ENCODE data around the gene RASIP1. TPM values are rescaled to one million over a fixed set of nuclear protein-coding genes. Genes with fewer than 3 reads are reported as not detected.
"Not testable (repeated sequence)": the region's sequence is repeated elsewhere in the genome, so short reads cannot be mapped to it uniquely, and the experiment has no call there.

RASIP1 gene
- total and polyA plus RNA-seq, 2 of the 8 experiments (the other 6 are each of a cell fraction or from before 2014, with no cell fraction given) = 9.3 to 11.4 TPM

- no peak for TF ChIP-seq POLR2AphosphoS5 (IDR thresholded peaks at IDR 0.05; ENCODE audit: low read depth, low read length)
- no peak for TF ChIP-seq RXRA (IDR thresholded peaks at IDR 0.05; ENCODE audit: insufficient read depth, low read depth, low read length)
- TF ChIP-seq USF2 (IDR thresholded peaks at IDR 0.05; ENCODE audit: low read length) = no peak
- no peak for TF ChIP-seq RFX5 (IDR thresholded peaks at IDR 0.05; ENCODE audit: borderline replicate concordance, low read depth, low read length)
- no peak for TF ChIP-seq CBX8 (IDR thresholded peaks at IDR 0.05; ENCODE audit: borderline replicate concordance, low read depth, low read length)
Measured at GRCh38 chr19:48768994-48769713, 28.7 kb upstream of the RASIP1 start (continued).

DNA sequence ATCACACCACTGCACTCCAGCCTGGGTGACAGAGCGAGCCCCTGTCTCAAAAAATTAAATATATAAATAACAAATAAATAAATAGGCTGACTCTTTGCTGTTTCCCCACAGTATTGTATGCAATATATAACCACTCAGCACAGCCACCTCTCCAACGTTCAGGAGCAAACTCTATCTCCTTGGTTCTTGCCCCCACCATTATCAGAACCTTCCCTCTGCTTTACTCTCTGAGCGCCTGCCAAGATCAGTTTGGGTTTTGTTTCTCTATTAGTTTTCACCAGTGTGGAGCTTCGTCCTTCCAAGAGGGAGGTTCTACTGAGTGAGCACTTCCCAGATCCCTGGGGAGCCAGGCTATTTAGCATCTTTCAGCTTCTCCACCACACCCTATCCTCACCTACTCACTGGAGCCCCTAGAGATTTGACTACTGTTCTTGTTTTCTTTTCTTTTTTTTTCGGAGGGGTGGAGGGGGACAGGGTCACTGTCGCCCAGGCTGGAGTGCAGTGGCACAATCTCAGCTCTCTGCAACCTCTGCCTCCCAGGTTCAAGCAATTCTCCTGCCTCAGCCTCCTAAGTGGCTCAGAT is 27.9 kb upstream of the RASIP1 start:
- not testable (repeated sequence) for H2AFZ ChIP-seq (ENCODE audit: low read length); H4K5ac ChIP-seq (ENCODE audit: insufficient read length, low read depth, low read length); H3K36me3 ChIP-seq (ENCODE audit: control insufficient read depth in 2 of 4, insufficient read depth in 4 of 4, low read length in 3 of 4); H3K79me2 ChIP-seq (ENCODE audit: control insufficient read depth in 1 of 2, insufficient read depth in 2 of 2, low read length in 2 of 2); H2BK15ac ChIP-seq (ENCODE audit: low read length); H4K8ac ChIP-seq (ENCODE audit: extremely low read depth, insufficient read depth, low read length); H2AK5ac ChIP-seq (ENCODE audit: low read depth, low read length); H3K4ac ChIP-seq (replicated peaks; ENCODE audit: insufficient read length, low read depth, low read length); H3K14ac ChIP-seq (ENCODE audit: insufficient read length); H2BK5ac ChIP-seq (ENCODE audit: low read depth, low read length); H3K18ac ChIP-seq (ENCODE audit: extremely low read depth, low read length); H2BK12ac ChIP-seq (ENCODE audit: low read depth, low read length); H3K4me1 ChIP-seq (replicated peaks in 1 of 4; ENCODE audit: control insufficient read depth in 3 of 4, insufficient read depth in 4 of 4, low read length in 3 of 4); H3K9me3 ChIP-seq (ENCODE audit: insufficient read depth in 2 of 2, low read depth in 1 of 2, low read length in 1 of 2); H2BK20ac ChIP-seq (ENCODE audit: low read length); H3K79me1 ChIP-seq (ENCODE audit: low read depth, low read length); H3K56ac ChIP-seq (replicated peaks; ENCODE audit: insufficient read length, low read depth, low read length); H3K9ac ChIP-seq (replicated peaks in 1 of 4; ENCODE audit: extremely low read depth in 1 of 4, low read depth in 3 of 4, low read length in 3 of 4); FAIRE-seq; H4K91ac ChIP-seq (replicated peaks; ENCODE audit: insufficient read length, low read length); H3K4me3 ChIP-seq (ENCODE audit: extremely low read depth in 1 of 4, insufficient read depth in 2 of 4, low read depth in 3 of 4, low read length in 4 of 4); H3K4me2 ChIP-seq (ENCODE audit: insufficient read depth in 1 of 2, low read depth in 2 of 2, low read length in 2 of 2); H3K27me3 ChIP-seq (replicated peaks in 1 of 4; ENCODE audit: control insufficient read depth in 3 of 4, extremely low read depth in 1 of 4, insufficient read depth in 3 of 4, low read length in 3 of 4); DNase-seq (ENCODE audit: low read depth in 1 of 2, low spot score in 2 of 2); H3K23me2 ChIP-seq (ENCODE audit: low read depth, low read length); H3K27ac ChIP-seq (ENCODE audit: low read depth, low read length); H3K23ac ChIP-seq (ENCODE audit: insufficient read length); H2BK120ac ChIP-seq (replicated peaks; ENCODE audit: low read depth, low read length); H4K20me1 ChIP-seq (replicated peaks in 1 of 2; ENCODE audit: control insufficient read depth in 1 of 2, insufficient read depth in 2 of 2, low read length in 2 of 2)
- ChIA-PET POLR2A (ENCODE audit: partially characterized antibody) (interaction anchor here (0.6 to 5.0 kb wide), 4 partner anchors 9 to 185 kb away, joined by 3 to 39 read pairs (median 4); partner anchors contain the start of genes CA11 and FUT2), CTCF (ENCODE audit: partially characterized antibody) (interaction anchor here (0.7 to 1.5 kb wide), 6 partner anchors 9 to 111 kb away, joined by 3 to 5 read pairs (median 4); no protein-coding TSS in a partner anchor)
- WGBS, 2 experiments (ENCODE audit: extremely low coverage in 1 of 2, insufficient coverage in 1 of 2, insufficient read length in 1 of 2, insufficient replicate concordance in 2 of 2, low coverage in 1 of 2, low lambda C conversion rate in 2 of 2, missing lambda C conversion rate in 1 of 2) = 72% methylated on average over 6 of the region's 6 CpGs; no CpG with 5 or more reads in 1 of the 2 experiments

All from H1 (cell line).